GM10266 (cell line): Measurements from ENCODE around the gene MGRN1.

Source experiments
- DNase-seq: peaks from one replicate; pipeline ENCODE4 v3.0.0; 2012; ENCODE audit errors: extremely low spot score
- TF ChIP-seq, protein P1 (sequence below): IDR thresholded peaks from 2 replicates; pipeline ENCODE4 v1.5.1; 2012; ENCODE audit warnings: mild to moderate bottlenecking, low read depth; ENCODE audit not compliant: control insufficient read depth, insufficient read depth; ENCODE audit errors: missing control alignments

The MGRN1 gene

DNA sequence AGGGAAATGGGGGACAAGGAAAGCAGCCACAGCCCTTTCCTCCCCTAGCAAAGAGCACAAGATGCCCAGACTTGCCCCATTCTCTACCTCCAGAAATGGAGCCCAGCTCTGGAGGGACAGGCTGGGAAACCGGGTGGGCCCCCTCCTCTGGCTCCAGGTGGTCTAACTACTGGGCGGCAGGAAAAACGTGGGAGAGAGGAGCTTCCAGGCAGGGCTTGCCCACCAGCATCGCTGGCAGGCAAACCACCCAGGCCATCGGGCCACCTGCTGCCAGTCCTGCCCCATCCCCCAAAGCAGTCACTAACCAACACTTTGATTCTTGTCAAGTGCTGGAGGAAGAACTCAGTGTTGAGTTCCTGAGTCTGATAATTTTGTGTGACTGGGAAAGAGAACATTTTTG is 93.8 kb downstream of the MGRN1 start:
- TF ChIP-seq, protein P1, sequence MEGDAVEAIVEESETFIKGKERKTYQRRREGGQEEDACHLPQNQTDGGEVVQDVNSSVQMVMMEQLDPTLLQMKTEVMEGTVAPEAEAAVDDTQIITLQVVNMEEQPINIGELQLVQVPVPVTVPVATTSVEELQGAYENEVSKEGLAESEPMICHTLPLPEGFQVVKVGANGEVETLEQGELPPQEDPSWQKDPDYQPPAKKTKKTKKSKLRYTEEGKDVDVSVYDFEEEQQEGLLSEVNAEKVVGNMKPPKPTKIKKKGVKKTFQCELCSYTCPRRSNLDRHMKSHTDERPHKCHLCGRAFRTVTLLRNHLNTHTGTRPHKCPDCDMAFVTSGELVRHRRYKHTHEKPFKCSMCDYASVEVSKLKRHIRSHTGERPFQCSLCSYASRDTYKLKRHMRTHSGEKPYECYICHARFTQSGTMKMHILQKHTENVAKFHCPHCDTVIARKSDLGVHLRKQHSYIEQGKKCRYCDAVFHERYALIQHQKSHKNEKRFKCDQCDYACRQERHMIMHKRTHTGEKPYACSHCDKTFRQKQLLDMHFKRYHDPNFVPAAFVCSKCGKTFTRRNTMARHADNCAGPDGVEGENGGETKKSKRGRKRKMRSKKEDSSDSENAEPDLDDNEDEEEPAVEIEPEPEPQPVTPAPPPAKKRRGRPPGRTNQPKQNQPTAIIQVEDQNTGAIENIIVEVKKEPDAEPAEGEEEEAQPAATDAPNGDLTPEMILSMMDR: no peak
- no peak for DNase-seq

DNA sequence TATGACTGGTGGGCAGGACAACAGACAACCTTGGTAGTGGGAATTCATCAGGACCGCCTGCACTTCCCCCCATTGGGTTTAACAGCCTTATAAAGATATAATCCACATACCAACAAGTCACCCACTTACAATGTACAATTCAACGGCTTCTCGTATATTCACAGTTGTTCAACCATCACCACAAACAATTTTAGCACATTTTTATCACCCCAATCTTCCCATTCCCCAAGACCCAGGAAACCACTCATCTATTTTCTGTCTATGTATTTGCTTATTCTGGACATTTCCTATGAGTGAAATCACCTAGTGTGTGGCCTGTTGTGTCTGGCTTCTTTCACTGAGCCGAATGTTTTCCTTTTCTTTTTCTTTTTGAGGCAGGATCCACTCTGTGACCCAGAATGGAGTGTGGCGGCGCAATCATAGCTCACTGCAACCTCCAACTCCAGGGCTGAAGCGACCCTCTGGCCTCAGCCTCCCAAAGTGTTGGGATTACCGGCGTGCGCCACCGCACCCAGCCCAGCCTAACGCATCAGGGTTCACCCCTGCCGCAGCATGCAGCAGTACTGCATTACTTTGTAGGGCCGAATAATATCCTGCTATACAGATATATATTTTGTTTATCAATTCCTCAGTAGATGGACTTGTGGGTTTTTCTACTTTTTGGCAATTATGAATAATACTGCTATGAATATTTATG is 98.6 kb downstream of the MGRN1 start:
- TF ChIP-seq, protein P1: no peak
- DNase-seq: no peak

DNA sequence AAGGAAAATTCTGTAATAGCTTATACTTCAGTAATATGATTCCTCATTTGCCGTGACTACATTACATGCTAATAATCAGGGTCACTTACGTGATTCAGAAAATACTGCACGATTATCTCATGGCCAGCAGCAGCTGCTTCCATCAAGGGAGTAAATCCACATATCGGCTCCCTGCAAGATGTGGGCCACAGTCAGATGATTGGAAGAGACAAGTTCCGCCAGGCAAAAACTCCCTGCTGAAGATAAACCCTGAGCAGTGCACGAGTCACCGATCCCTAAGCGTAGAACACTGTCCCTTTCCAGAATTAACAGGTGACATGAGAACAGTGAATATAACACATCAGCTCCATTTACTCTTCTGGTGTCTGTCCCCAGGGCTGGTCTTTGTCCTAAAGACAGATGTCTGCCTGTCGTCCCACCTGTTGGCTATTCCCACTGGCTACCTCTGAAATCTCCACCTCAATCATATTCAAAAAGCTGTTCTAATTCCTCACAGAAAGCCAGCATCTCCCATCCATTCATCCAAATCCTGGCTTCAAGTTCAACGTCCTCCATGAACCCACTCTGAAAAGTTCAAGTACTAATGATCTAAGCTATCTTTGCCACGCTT is 100.1 kb downstream of the MGRN1 start:
- TF ChIP-seq, protein P1: no peak
- no peak for DNase-seq

DNA sequence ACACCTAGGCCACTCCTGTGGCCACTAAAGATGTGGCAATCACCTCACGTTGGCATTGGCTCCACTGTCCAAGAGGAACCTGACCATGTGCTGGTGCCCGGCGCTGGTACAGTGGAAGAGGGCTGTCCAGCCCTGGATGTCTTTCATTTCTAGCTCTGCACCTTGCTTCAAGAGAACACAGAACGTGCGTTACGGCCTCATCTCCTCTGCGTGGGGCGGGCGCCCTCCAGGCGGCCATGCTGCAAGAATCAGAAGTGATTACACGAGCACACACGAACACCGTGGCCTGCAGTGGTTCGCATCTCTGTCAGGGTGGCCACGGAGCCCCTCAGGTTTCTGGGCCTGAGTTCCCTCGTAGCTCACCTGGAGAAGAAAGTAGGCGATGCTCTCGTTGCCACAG is 102.0 kb downstream of the MGRN1 start:
- TF ChIP-seq, protein P1: no peak
- DNase-seq: no peak

DNA sequence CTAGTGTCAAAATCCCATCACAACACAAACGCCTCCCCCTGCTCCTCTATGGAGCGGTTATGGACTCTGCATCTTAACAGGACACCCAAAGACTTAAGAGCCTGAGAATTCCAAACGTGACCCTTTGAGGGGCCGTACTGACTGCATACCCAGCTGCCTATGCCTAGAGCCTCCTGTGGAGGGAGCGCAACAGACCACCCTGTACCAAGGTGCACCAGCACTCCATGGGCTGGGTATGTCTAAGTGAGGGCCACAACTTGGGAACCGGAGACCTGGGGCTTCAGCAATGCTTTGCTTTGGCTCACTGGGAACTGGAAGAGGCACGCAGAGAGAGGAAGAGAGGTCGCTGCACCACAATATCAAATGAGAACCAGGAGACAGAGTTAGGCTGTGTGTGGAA is 104.0 kb downstream of the MGRN1 start:
- no peak for DNase-seq
- TF ChIP-seq, protein P1: no peak

DNA sequence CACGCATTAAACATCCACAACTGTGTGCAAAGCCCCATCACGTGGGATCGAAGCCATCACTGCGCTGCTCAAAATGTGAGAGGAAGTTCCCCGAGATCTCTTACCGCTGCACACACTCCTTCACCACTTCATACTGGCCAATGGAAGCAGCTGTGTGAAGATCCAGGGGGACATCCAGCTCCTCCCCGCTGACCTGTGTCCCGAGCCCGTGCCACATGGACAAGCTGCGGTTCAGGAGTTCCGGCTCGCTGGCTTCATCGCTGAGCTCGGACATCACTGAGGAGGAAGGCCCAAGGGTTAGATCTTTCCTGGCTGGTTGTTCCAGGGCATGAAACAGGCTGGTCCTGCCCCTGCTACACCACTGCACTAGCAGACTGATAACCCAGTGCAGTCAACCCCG is 105.2 kb downstream of the MGRN1 start:
- TF ChIP-seq, protein P1: no peak
- no peak for DNase-seq

DNA sequence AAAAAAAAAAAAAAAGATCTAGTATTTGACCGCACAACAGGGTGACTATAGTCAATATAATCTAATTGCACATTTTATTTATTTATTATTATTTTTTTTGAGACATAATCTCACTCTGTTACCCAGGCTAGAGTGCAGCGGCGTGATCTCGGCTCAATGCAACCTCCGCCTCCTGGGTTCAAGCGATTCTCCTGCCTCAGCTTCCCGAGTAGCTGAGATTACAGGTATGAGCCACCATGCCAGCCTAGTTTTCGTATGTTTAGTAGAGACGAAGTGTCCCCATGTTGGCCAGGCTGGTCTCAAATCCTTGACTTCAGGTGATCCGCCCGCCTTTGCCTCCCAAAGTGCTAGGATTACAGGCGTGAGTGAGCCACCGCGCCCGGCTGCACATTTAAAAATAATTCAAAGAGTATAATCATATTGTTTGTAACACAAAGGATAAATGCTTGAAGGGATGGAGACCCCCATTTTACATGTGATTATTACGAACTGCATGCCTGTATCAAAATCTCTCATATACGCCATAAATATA is 108.7 kb downstream of the MGRN1 start:
- TF ChIP-seq, protein P1: no peak
- DNase-seq: no peak
